Stimulated activated CD8-positive, alpha-beta memory T cell treated with anti-CD3 and anti-CD28 coated beads, Interleukin-7, amount 100 ng/mL, for 48 hours (primary cell): ENCODE results near the gene PACRG.

Experiments
- DNase-seq, 2 donors: peaks; one replicate each; pipeline ENCODE4 v3.0.0-alpha.2; 2020; ENCODE audit warnings: low read depth in 1 of 2; ENCODE audit errors: extremely low read depth in 1 of 2

PACRG gene

DNA sequence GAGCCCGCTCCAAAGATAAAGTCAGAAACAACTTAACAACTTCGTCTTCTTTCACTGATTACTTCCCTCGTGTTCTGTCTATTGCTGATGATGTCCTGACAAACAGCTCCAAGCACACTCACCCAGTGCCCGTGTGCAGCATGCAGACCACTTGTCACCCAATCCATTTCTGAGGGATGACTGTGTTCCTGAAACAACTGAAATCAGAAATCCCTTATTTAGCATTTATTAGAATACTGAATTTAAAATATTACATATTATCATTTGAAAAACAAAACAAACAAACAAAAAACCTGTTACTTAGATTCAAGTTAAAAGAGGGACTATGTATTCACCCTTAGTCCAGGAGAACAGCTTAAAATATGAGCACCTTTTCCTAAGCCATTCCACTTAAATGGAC is 463.0 kb downstream of the PACRG start:
- no peak for DNase-seq

DNA sequence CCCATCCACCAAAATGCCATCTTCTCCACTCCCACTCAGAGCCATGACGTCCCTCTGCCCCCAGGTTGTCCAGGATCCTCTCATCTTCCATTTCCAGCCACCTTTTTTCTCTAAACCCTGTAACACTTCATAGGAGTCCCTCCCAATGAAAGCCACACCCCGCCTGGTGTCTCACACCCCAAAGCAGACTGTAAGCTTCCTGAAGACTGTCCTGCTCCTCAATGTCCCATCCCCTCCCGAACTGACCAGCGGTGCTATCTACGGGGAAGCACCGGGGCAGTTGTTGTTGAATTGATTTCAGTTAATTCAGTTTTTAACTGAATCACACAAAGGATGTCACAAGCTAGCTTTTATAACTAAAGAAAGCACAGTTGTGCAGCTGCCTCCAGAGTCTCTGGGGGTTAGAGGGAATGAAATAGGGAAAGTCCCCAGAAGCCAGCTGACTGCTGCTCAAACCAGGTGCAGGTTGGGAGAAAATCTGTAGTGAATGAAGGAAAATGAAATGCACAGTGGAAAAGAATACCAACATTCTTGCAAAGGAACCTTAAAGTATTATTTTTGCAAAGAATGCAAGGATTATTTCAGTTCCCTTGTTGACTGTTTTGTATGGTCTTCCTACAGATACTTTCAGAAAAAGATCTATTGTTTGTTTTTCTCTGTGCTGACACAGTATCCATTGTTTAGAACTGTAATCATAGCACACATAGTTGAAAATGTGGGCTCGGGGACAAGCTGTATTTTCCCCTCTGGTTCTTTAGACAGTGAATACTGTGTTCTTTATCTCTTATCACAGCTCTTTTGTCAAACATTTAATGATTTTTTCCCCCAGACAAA is 464.1 kb downstream of the PACRG start:
- DNase-seq, result no peak

GRCh38 chr6:163192591-163192990 is 464.8 kb downstream of the PACRG start:
- no peak for DNase-seq

- DNase-seq, result no peak
Observed at GRCh38 chr6:163193326-163193725, 465.6 kb downstream of the PACRG start.

DNA sequence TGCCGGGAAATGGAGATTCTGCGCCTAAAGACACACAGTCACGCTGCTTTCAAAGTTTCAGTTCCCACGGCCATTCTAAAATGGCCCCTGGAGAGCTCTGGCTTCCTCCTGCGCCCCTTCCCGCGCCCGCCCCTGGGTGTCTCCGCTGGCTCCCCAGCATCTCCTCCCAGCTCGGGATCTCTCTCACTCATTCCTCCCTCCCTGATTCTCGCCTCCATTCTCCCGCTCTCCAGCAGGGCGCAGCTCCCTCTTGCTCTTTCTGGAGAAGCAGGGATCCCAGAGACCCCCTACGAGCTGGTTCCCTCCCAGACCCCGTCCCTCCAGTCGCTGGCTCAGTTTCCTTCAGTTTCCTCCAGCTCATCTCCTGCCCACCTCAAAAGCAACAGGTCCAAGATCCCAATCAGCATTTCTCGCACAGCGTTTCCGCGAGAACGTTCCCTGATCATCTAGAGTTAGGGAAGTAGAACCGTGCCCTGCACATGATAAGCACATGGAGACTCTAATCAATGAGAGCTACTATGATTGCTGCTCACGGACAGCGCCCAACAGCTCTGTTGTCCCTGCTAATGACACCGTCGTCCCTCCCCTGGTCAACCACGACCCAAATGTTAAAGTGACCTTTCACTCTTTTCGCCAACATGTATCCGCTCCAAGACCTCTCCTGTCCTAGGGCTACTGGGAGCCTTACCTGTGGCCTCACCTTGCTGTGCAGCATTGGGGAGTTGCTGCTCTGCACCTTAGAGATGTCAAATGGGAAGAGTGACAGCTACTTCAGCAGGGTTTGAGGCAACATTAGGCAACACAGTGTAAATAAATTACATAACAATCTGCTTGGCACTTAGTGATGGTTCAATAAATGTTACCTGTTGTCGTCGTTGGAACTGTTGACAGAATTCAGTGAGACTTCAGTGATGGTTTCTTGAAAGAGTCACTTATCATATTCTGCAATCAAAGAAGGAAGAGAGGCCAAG is 468.2 kb downstream of the PACRG start:
- no peak for DNase-seq

DNA sequence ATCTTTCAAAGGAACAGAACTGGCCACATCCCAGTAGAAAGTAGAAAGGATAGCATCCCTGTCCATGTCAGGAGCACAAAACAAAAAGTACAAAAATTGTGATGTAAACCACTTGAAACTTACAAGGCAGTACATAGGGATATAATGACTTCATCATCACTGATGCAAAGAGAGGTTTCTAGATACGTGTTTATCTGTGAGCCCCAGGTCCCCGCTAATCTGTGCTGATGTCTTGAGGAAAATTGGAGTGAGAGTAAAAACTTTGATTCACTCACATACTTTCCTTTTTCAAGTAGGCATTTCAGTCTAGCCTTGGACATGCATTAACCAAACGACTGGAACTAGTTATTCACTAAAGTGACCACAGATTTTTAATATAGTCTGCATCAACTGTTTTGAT is 470.1 kb downstream of the PACRG start:
- no peak for DNase-seq

- no peak for DNase-seq
Observed at GRCh38 chr6:163198396-163198795, 470.6 kb downstream of the PACRG start.

GRCh38 chr6:163199371-163199770 is 471.6 kb downstream of the PACRG start:
- no peak for DNase-seq

DNA sequence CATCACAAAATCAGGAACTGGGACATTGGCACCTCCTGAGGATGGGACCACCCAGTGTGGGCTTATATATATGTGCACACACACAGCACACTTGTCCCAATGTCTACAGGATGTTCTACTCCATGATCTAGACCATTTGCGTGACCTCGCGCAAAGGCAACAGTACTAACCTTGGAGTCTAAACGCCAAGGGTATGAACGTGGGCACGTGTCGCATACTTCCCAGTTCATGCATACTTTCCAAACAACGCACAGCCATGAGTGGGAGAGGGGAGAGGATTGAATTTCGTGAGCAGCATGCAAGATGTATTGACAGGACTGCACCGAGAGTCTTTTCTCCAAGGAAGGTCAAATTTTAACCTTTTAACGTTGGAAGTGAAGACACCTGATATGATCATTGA is 472.5 kb downstream of the PACRG start:
- DNase-seq, result no peak

GRCh38 chr6:163200694-163201093 is 472.9 kb downstream of the PACRG start:
- DNase-seq, result no peak

- no peak for DNase-seq
Observed at GRCh38 chr6:163201855-163202254, 474.1 kb downstream of the PACRG start.

DNA sequence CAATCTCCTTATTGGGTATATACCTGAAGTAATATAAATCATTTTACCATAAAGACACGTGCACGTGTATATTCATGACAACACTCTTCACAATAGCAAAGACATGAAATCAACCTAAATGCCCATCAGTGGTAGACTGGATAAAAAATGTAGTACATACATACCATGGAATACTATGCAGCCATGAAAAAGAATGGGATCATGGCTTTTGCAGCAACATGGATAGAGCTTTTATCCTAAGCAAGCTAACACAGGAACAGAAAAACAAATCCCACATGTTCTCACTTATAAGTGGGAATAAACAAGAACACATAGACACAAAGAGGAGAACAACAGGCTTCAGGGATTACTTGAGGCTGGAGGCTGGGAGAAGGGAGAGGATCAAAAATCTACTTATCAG is 478.4 kb downstream of the PACRG start:
- DNase-seq, result no peak

DNA sequence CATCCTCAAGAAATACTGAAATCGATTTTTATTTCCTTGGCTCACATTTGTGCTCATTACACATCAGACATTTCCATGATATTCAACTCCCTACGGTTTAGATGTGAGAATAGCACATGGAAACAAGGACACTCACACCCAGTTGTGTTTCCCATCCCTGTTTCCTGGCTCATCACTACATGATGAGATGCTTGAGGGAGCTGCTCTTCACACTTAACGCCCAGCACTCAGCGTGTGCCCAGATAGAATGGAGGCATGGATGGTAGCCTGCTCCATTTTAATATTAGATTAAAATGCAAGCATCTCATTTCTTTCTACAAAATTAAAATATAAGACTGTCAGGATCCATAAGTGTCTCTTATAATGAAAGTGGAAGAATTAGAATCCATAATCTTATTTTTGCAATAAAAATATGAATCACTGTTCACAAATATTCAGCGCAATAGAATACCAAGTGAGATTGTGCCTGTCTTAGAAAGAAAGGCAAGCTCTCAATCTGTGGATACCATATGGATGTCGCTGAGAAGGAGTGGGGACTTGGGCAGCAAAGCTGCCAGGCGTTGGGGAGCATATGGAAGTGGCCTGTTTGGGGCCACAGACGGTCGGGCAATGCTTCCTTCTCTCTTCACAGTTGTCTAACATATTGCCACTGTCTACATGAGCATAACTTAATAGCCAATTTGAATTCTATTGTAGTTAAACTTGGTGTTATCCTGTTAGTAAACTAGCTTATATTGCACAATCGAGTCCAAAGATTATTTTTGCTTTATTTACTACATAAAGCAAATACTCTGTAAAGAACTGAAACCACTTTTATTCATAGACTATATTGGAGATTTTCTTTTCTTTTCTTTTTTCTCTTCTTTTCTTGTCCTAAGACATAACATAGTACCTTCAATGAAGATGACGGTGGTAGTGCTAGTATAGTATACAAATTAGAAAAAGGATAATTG is 479.9 kb downstream of the PACRG start:
- DNase-seq, result no peak

DNA sequence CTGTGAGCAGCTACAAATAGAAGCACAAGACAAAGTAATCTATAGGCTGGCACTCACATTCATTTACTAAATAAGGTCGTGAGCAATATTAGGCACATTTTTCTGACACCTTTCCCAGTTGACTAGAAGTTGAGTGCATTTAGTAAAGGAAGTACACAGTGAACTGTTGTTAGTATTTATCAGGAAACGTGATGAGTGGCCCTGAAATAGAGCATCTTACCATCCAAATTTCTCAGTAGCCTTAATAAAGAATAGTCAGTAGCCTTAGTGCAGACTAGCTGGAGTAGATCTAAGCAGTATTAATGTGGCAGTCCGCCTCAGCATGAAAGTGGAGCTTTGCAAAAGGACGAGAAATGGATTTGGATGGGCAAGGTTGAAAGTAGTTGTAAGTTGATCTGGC is 481.2 kb downstream of the PACRG start:
- DNase-seq, result no peak

DNA sequence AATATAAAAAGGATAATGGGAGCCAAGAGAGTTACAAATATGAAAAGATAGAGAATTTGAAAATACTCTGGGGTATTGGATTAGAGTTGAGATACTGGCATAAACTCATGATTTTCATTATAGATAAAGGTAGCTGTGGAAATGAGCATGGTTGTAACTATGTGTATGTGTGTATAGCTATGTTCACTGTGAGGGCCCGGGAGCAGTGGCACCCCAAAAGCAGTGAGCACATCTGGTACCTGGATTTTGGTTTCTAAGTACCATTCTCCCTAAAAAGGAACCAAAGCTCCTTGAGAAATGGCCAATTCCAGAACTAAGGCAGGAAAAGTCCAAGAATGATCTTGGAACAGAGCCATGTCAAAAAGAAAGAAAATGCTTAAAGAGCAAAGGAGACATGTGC is 484.3 kb downstream of the PACRG start:
- no peak for DNase-seq

DNA sequence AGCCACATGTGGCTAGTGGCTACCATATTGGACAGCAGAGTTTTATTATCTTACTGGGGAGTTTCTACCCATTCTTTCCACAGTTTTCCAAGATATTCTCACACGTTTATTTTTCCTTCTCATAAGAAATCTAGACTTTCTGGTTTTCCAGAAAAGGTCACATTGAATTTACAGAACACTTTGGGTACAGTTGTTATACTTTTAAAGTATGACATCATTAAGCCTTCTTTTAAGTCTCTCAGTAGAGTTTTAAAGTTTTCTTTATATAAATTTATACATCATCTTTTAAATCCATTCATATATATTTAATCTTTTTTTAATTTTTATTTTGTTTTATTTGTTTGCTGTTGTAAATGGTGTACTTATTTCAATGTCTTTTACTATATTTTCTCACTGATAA is 486.5 kb downstream of the PACRG start:
- DNase-seq, result no peak

GRCh38 chr6:163218361-163218894 is 490.7 kb downstream of the PACRG start:
- DNase-seq, result no peak

GRCh38 chr6:163226181-163226835 is 498.5 kb downstream of the PACRG start:
- DNase-seq, result no peak

- no peak for DNase-seq
Observed at GRCh38 chr6:163226836-163227485, 499.2 kb downstream of the PACRG start.
